DND-41 (cell line): ENCODE measurements around the gene C1orf35.

ENCODE experiments used
- CTCF ChIP-seq: IDR thresholded peaks from 2 replicates; pipeline ENCODE4 v1.5.1; 2012; ENCODE audit warnings: borderline replicate concordance, low read length, moderate library complexity, mild to moderate bottlenecking; ENCODE audit not compliant: poor library complexity, severe bottlenecking; ENCODE audit errors: extremely low read depth
- EZH2 ChIP-seq: IDR thresholded peaks from 3 replicates; pipeline ENCODE4 v1.6.1; 2012; ENCODE audit warnings: borderline replicate concordance, low read depth, mild to moderate bottlenecking, moderate library complexity, low read length, inconsistent platforms; ENCODE audit not compliant: severe bottlenecking

- TF ChIP-seq CTCF (no peak), EZH2 (no peak)
Observed at GRCh38 chr1:228120351-228120750, 17.2 kb upstream of the C1orf35 start.
